ENCODE data around the gene CHRM2.

DNA sequence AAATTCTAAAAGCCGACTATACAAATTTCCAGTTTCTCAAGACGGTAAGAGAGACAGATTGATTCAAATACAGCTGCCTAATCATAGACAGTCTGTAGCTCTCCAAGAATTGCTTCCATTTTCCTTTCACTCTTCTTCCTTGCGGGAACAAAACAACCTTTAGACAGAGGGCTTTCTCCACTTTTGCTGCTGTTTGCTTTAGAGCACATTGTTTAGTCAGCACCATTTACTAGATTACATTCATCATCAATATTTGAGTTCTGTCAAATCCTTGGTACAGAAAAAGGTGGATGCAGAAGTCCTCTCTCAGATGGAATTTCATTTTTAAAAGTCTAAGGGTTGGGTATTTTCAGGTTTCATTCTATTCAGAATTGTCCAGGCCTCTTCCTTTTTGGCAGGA lies 137.4 kb downstream of the CHRM2 start:
- TF ChIP-seq, protein P1, sequence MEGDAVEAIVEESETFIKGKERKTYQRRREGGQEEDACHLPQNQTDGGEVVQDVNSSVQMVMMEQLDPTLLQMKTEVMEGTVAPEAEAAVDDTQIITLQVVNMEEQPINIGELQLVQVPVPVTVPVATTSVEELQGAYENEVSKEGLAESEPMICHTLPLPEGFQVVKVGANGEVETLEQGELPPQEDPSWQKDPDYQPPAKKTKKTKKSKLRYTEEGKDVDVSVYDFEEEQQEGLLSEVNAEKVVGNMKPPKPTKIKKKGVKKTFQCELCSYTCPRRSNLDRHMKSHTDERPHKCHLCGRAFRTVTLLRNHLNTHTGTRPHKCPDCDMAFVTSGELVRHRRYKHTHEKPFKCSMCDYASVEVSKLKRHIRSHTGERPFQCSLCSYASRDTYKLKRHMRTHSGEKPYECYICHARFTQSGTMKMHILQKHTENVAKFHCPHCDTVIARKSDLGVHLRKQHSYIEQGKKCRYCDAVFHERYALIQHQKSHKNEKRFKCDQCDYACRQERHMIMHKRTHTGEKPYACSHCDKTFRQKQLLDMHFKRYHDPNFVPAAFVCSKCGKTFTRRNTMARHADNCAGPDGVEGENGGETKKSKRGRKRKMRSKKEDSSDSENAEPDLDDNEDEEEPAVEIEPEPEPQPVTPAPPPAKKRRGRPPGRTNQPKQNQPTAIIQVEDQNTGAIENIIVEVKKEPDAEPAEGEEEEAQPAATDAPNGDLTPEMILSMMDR (IDR thresholded peaks at IDR 0.05; ENCODE audit: insufficient read depth, low read length): no peak
- no peak for TF ChIP-seq POLR2AphosphoS5 (IDR thresholded peaks at IDR 0.05; ENCODE audit: low read depth)

Data from HL-60 (cell line).